A549 (cell line): ENCODE data around the gene PDGFRA.

Experiments
- CHD2 ChIP-seq: fragments of 150-350 bp; IDR thresholded peaks from 2 replicates; pipeline ENCODE4 v1.6.1; 2014; ENCODE audit warnings: low read length; ENCODE audit not compliant: partially characterized antibody
- EP300 ChIP-seq, 2 experiments: fragments of >200 bp; sonication (Bioruptor Twin); formaldehyde crosslinking; IDR thresholded peaks; 2 replicates in 1 of 2; 3 replicates in 1 of 2; pipeline ENCODE4 v1.6.1; 2016 to 2017
- ESRRA ChIP-seq: fragments of 150-350 bp; IDR thresholded peaks from 2 replicates; pipeline ENCODE4 v1.6.1; 2014; ENCODE audit warnings: mild to moderate bottlenecking, low read length, borderline replicate concordance
- GATA3 ChIP-seq: IDR thresholded peaks from 2 replicates; pipeline ENCODE4 v1.6.1; 2012; ENCODE audit warnings: borderline replicate concordance
- JUNB ChIP-seq: fragments of >200 bp; sonication (Bioruptor Twin); formaldehyde crosslinking; IDR thresholded peaks from 2 replicates; pipeline ENCODE4 v1.6.1; 2016
- RAD21 ChIP-seq, 2 experiments: fragments of >200 bp in 1 of 2; sonication (Bioruptor Twin) in 1 of 2; formaldehyde crosslinking in 1 of 2; IDR thresholded peaks in 1 of 2; conservative IDR thresholded peaks in 1 of 2; 2 replicates in 1 of 2; 3 replicates in 1 of 2; pipeline ENCODE4 v1.6.1; 2012 to 2018; ENCODE audit warnings: inconsistent platforms in 1 of 2
- SMC3 ChIP-seq: fragments of >200 bp; sonication (Bioruptor Twin); formaldehyde crosslinking; IDR thresholded peaks from 3 replicates; pipeline ENCODE4 v1.6.1; 2018; ENCODE audit warnings: inconsistent platforms
- SREBF2 ChIP-seq: fragments of 450-650 bp; IDR thresholded peaks from 2 replicates; pipeline ENCODE4 v1.6.1; 2014; ENCODE audit warnings: mild to moderate bottlenecking, moderate library complexity
- TF ChIP-seq, protein P1 (sequence below): fragments of >200 bp; sonication (Bioruptor Twin); formaldehyde crosslinking; IDR thresholded peaks from 3 replicates; pipeline ENCODE4 v1.5.1; 2016
- TF ChIP-seq, protein P2 (sequence below): IDR thresholded peaks from 2 replicates; pipeline ENCODE4 v1.6.1; 2012; ENCODE audit warnings: low read depth, borderline replicate concordance

DNA sequence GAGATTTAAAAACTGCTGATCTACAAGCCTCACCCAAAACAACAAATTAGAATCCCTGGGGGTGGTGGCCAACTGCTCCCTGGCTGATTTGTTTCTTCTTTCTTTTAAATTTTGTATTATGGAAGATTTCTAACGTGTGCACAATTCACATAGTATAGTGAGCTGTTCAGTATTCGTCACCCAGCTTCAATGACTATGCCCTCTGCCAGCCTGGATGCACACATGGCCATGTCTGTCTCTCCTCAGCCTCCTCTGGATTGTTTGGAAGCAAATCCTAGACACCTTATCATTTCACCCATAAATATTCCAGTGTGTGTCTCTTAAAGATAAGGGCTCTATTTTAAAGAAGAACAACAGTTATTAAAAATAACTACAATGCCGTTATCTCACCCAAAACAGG, 61.9 kb downstream of the PDGFRA start:
- no peak for TF ChIP-seq EP300 (IDR thresholded peaks at IDR 0.05)
- TF ChIP-seq, protein P1, sequence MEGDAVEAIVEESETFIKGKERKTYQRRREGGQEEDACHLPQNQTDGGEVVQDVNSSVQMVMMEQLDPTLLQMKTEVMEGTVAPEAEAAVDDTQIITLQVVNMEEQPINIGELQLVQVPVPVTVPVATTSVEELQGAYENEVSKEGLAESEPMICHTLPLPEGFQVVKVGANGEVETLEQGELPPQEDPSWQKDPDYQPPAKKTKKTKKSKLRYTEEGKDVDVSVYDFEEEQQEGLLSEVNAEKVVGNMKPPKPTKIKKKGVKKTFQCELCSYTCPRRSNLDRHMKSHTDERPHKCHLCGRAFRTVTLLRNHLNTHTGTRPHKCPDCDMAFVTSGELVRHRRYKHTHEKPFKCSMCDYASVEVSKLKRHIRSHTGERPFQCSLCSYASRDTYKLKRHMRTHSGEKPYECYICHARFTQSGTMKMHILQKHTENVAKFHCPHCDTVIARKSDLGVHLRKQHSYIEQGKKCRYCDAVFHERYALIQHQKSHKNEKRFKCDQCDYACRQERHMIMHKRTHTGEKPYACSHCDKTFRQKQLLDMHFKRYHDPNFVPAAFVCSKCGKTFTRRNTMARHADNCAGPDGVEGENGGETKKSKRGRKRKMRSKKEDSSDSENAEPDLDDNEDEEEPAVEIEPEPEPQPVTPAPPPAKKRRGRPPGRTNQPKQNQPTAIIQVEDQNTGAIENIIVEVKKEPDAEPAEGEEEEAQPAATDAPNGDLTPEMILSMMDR, result no peak
- no peak for TF ChIP-seq CHD2
- no peak for TF ChIP-seq SMC3
- TF ChIP-seq ESRRA, result no peak
- TF ChIP-seq, protein P2, sequence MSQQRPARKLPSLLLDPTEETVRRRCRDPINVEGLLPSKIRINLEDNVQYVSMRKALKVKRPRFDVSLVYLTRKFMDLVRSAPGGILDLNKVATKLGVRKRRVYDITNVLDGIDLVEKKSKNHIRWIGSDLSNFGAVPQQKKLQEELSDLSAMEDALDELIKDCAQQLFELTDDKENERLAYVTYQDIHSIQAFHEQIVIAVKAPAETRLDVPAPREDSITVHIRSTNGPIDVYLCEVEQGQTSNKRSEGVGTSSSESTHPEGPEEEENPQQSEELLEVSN, result no peak
- no peak for TF ChIP-seq GATA3
- no peak for TF ChIP-seq SREBF2
- TF ChIP-seq RAD21 (conservative IDR thresholded peaks at IDR 0.05 in 1 of 2, IDR thresholded peaks at IDR 0.05 in 1 of 2), result no peak
- no peak for TF ChIP-seq JUNB
